Measurements from ENCODE around the gene COA5.

Gene COA5

DNA sequence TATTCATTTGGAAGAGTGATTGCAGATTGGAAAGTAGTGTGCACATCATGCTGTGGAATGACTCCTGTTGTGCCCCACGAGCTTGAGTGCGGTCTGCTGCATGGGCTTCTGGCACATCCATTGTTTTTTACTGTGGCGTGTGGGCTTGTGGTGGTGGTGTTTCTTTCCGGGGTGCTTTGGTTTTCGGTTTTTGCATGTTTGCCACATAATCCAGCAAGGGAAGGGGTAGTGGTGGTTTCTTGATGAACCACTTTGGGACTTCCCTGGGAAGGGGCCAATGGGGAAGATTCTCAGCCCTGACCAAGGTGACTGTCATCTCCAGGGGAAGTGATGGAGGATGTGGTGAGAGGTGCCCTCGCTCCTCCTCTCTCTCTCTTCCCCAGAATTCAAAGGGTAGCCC lies 57.0 kb downstream of the COA5 start:
- no peak for DNase-seq (ENCODE audit: low read depth)

DNA sequence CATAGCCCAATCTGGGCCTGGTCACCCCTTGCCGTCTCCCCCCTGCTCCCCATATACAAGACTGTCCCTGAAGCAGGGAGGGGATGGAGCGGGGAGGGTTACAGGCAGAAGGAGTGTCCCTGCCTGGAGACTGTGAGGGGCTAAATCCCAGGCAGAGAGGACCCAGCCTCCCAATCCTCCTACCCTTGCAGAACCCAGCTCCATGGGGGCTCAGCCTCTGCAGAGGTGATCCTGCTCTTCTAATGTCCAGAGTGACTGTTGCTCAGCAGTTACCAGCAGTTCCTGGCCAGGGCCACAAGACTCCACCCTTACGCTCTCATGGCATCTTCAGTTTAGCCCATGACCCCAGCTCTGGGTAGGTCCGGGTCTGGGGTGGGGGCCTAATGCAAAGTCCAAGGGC lies 58.1 kb downstream of the COA5 start:
- no peak for DNase-seq (ENCODE audit: low read depth)
